ENCODE results near the gene SAFB. TPM values are rescaled to one million over a fixed set of nuclear protein-coding genes. Genes with fewer than 3 reads are reported as not detected.
"Not testable (repeated sequence)": the region's sequence is repeated elsewhere in the genome, so short reads cannot be mapped to it uniquely, and the experiment has no call there.

The SAFB gene
- total RNA-seq, 1 experiment from 2014 or later, result 57.0 TPM

GRCh38 chr19:5684694-5685430 is 62.0 kb downstream of the SAFB start:
- DNase-seq (ENCODE audit: low read depth), result no peak

- no peak for DNase-seq (ENCODE audit: low read depth)
Observed at GRCh38 chr19:5686326-5686646, 63.4 kb downstream of the SAFB start.

GRCh38 chr19:5686647-5687359 is 63.9 kb downstream of the SAFB start:
- DNase-seq (ENCODE audit: low read depth), result peak; percentile 97

GRCh38 chr19:5687360-5688198 is 64.7 kb downstream of the SAFB start:
- DNase-seq (ENCODE audit: low read depth), result no peak

- DNase-seq (ENCODE audit: low read depth), result not testable (repeated sequence)
Observed at GRCh38 chr19:5688262-5688881, 65.5 kb downstream of the SAFB start.

- peak; percentile 99 for DNase-seq (ENCODE audit: low read depth)
Observed at GRCh38 chr19:5690125-5690954, 67.5 kb downstream of the SAFB start, which contains the start of gene RPL36. TSS of gene RPL36 (plus strand) at chr19:5690295. CDS start at chr19:5690508, 213 bp downstream.

GRCh38 chr19:5690955-5691821 is 68.3 kb downstream of the SAFB start:
- DNase-seq (ENCODE audit: low read depth), result peak; percentile 59

GRCh38 chr19:5691822-5692722 is 69.2 kb downstream of the SAFB start:
- DNase-seq (ENCODE audit: low read depth), result peak; percentile 10

- no peak for DNase-seq (ENCODE audit: low read depth)
Observed at GRCh38 chr19:5692723-5693194, 69.9 kb downstream of the SAFB start.

- DNase-seq (ENCODE audit: low read depth), result no peak
Observed at GRCh38 chr19:5693195-5694166, 70.6 kb downstream of the SAFB start.

GRCh38 chr19:5694167-5694955 is 71.5 kb downstream of the SAFB start:
- no peak for DNase-seq (ENCODE audit: low read depth)

GRCh38 chr19:5694956-5695648 is 72.2 kb downstream of the SAFB start:
- peak; percentile 32 for DNase-seq (ENCODE audit: low read depth)

- DNase-seq (ENCODE audit: low read depth), result peak; percentile 40
Observed at GRCh38 chr19:5695649-5696195, 72.8 kb downstream of the SAFB start.

- peak; percentile 47 for DNase-seq (ENCODE audit: low read depth)
Observed at GRCh38 chr19:5696196-5697021, 73.5 kb downstream of the SAFB start.
